Neural progenitor cell (in vitro differentiated cells): Measurements from ENCODE around the gene ZNF638.

Experiments
- EZH2 ChIP-seq: fragments of 200-600 bp; sonication (generic); IDR thresholded peaks from 2 replicates; pipeline ENCODE4 v1.6.1; 2017; ENCODE audit warnings: antibody characterized with exemption, mild to moderate bottlenecking, moderate library complexity
- TF ChIP-seq, protein P1 (sequence below): fragments of 200-600 bp; sonication (generic); IDR thresholded peaks from 2 replicates; pipeline ENCODE4 v1.5.1; 2017; ENCODE audit warnings: antibody characterized with exemption, mild to moderate bottlenecking

- TF ChIP-seq EZH2: no peak
- TF ChIP-seq, protein P1, sequence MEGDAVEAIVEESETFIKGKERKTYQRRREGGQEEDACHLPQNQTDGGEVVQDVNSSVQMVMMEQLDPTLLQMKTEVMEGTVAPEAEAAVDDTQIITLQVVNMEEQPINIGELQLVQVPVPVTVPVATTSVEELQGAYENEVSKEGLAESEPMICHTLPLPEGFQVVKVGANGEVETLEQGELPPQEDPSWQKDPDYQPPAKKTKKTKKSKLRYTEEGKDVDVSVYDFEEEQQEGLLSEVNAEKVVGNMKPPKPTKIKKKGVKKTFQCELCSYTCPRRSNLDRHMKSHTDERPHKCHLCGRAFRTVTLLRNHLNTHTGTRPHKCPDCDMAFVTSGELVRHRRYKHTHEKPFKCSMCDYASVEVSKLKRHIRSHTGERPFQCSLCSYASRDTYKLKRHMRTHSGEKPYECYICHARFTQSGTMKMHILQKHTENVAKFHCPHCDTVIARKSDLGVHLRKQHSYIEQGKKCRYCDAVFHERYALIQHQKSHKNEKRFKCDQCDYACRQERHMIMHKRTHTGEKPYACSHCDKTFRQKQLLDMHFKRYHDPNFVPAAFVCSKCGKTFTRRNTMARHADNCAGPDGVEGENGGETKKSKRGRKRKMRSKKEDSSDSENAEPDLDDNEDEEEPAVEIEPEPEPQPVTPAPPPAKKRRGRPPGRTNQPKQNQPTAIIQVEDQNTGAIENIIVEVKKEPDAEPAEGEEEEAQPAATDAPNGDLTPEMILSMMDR: peak; percentile 72
Observed at GRCh38 chr2:71331581-71332434, at the start of gene ZNF638.
